GM21390 (cell line): ENCODE data around the gene GAMT.
"Not testable (repeated sequence)": the region's sequence is repeated elsewhere in the genome, so short reads cannot be mapped to it uniquely, and the experiment has no call there.

Experiments used
- ATAC-seq: cut with Tn5 transposase; IDR thresholded peaks from one replicate; pipeline ENCODE4 v1.9.1; 2021; ENCODE audit not compliant: unreplicated experiment

GAMT gene

DNA sequence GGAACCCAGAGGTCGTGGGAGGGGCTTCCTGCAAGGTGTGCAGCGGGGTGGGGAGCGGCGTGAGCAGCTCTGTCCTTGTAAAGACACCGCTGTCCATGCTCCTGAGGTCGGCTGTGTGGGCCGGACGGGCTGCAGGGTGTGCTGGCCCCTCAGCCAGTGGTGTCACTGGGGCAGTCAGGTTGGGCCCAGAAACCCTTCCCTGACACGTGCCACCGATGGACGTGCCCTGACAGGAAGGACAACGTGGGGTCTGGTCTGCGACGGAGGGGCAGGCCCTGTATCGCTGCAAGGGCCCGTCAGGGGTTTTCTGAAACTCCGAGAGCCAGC is 32.7 kb upstream of the GAMT start:
- no peak for ATAC-seq

DNA sequence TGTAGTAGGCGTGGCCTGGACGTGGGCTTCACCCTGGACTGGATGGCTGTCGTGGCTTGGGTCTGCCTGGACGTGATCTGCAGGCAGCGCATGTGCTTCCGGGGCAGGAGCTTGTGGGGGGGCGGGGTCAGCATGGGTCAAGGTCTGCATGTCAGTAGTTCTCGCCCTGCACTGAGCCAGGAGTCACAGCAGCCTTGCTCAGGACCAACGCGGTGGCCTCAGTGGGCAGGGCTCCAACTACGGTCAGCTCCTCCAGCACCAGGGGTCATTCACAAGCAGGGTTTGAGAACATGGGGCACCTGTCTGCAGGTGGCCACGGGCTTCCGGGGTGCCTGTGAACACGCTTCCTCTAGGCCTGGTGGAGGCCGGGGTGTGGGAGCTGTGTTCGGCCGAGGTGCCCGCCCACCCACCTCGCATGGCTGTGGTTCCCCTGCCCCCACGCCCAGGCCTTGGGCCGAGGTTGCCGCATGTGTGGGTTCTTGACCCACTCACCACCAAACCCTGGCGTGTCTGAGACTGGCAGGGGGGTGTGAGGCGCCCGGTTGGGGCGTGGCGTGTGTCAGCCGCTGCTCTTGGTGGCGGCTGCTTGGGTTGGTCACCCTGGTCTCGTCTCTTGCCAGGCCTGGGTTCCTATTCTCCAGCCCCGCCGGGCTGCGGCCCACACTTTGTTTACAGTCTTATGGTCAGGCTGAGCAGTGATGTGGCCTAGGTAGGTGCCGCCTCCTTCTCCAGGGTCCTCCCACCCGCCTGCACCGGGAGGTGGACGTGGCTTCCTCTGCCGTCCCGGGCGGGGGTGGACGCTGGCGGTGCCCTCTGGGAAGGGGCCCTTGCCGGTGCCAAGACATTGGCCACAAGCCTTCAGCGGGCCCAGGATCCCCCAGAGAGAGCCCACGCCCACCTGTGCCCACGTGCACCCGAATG is 32.0 kb upstream of the GAMT start:
- no peak for ATAC-seq

DNA sequence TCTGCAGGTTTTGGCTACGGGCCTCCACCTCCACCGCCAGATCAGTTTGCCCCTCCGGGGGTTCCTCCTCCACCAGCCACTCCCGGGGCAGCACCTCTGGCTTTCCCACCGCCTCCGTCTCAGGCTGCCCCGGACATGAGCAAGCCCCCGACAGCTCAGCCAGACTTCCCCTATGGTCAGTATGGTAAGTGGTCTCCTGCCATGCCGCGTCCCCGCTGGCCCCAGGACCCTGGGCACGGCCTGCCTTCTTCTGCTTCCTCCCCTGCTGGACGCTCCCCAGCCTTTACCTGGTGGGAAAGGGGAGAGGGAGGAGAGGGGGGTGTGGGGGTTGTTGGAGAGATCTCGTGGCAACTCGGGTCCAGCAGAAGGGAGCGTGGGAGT is 31.2 kb upstream of the GAMT start:
- ATAC-seq, result no peak

DNA sequence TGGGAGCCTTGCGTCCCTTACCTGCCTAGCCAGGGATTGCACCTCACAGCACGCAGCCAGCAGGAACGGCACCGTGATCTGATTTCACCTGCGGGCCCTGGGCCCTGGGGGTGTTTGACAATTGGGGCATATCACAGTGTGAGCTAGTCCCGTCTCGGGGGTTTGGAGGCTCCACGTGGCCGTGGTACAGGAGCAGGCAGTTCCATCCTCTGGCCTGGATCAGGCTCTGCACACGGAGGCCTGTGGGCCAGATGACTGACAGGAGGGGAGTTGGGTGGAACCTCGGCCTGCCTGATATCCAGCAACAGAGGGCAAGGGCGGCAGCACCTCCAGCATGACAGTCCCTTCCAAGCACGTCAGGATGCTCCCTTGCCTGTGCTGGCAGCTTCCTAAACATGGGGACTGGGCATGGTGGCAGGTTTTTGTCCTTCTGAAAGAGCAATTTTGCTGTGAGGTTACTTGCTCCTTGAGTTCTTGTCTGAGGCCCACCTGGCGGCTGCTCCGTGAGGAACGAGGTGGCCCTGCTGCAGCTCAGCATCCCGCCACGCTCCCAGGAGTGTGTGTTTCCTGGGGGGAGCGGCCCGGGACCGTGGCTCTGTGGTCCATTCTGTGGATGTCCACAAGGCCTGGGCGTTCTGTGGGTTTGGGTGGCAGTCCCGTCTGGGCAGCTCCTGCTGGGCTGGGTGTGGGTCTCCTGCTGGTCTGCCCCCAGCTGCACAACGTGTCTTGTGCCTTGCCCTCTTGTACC is 30.6 kb upstream of the GAMT start:
- ATAC-seq, result no peak

DNA sequence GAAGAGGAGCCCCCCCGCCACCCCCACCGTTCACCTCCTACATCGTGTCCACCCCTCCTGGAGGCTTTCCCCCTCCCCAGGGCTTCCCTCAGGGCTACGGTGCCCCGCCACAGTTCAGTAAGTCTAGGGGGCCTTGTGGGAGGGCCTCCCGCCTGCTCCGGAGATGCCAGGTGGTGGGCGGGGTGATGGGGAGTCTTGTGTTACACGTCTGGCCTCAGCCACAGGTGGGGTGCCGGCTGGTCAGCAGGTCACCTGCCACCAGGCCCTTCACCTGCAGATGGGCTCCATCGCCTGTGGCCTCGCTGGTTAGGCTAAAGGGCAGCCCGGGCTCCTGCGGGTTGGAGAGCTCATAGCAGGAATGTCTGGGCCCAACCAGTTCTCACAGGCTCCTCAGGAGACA is 28.9 kb upstream of the GAMT start:
- ATAC-seq, result no peak

DNA sequence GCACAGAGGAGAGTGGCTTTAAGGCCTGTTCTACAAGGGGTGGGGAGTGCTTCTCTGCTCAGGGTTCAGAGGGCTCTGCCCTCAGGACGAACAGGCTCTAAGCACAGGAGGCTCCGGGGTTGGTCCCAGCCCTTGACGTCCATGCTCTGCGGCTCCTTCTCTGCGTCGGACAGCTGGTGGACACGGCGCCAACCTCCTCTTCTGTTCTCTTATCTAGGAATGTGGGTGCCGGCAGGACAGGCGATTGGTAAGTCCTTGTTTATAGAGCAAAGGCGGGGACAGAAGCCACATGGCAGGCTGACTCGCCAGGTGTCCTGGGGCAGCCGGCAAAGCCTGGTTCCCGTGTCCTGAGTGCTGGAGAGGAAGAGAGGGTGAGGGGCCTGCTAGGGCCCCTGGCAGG is 28.4 kb upstream of the GAMT start:
- no peak for ATAC-seq

DNA sequence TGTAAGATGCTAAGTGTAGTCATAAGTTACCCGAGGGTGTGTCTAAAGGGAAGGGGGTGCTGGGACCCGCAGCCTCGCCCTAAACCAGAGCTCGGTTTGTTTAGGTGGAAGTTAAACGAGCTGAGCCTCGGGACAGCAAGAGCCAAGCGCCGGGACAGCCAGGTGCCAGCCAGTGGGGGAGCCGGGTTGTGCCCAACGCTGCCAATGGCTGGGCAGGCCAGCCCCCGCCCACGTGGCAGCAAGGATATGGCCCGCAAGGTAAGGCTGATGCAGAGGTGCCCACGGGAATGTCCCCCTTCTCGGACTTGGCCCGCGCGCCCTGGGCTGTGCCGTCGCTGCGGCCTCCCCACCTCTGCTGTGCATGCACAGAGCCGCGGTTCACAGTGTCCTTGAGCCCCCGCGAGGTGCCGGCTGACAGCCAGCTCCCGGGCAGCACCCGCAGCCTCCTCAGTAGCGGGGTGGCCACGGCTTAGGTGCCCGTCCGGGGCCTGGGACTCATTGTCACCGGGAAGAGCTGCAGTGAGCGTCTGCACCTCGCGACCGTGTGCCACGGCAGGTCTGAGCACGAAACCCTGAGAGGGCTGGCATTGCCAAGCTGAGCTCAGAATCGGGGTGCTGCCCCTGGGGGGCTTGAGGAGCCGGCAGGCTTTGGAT is 27.5 kb upstream of the GAMT start:
- no peak for ATAC-seq

DNA sequence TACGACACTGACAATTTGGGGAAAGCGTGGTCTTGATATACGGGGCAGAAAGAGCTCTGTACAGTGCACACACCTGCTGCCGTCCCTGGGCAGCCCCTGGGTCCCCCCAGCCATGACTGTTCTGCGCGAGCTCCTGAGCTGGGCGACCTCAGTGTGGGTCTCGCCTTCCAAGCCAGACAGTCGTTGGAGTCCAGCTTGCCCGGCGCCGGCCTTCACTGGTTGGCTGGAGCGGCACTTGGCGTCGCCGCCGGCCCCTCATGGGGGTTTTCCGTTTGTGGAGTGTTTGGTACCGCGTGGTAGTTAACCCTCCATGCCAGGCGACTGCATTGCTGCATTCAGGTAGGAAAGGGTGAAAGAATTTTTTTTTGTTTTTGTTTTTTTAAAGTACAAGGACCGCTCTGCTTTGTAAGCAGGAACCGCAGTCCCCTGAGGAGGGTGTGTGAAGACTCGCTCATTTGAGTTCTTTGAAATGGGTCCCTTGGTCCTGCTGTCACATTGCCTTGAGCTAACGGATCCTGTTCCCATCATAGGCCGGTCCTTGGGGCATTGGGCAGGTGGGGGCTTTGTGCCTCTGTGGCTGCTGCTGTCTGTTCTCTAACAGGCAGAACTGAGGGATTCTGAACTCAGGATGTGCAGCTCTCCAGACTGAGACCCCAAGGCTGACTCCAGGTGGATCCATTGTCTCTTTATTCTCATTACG is 26.0 kb upstream of the GAMT start:
- no peak for ATAC-seq

DNA sequence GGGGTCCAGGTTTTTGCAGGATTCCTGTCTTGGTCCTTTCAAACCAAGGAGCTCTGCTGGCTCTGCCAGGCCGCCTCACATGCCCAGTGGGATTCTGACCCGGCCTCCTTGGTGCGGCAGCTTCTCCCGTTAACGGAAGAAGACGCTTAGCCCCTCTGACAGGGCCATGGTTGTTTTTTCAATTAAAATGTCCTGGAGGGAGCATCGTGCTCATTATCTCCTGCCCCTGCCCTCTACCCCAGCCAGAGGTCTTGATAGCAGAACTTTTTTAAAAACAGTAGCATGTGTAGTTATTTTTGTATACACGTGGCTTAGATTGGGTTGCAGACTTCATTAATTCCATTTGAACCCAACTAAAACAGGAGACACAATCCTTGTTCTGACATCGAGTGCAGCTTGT is 25.4 kb upstream of the GAMT start:
- no peak for ATAC-seq

DNA sequence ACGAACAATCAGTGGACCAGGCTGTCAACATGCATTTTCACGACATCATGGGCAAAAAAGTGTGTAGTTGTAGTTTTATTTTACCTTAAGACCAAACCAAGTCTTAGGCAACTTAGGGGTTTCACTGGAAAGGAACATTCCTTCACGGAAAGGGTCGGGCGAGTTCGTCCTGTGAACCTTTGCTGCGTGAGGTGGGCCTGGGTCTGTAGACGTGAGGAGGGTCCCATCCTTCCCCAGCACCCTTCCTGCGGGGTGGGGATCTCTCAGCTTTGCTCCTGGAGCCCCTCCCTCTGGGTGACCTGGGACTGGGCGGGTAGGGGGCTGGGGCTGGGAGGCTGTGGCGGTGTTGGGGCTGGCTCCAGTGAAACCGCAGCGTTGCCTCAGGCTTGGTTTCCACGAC is 24.6 kb upstream of the GAMT start:
- ATAC-seq, result no peak

DNA sequence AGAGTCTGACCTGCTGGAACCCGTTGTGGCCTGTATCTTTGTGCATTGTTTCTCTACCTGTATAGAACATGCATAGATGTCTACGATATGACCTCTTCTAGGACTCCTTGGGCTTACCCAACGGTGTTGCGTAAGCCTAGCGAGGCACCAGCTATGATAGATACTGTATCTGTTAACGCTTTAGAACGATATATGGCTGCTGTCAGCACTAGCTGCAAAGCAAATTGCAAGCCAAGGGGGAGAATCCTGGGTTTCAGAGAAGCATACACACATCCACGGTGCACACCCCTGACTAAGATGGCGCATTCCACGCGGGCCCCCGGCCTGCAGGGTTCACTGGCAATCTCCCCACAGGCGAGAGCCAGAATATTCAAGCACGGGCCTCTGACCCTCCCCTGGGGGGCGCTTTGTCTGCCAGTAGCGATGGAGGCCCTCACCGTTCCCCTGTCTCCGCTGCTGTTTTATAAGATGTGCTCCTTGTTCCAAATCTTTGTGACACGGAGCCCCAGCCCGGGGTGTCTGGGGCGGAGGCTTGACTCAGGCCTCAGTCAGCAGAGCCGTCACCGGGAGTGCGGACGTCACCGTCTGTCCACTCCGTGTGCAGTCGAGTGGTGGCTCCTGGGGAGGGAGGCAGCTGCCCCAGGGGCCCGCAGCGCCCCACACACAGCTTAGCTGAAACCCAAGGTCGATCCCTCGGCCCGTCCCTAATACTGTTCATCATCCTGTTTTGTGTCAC is 23.9 kb upstream of the GAMT start:
- no peak for ATAC-seq

DNA sequence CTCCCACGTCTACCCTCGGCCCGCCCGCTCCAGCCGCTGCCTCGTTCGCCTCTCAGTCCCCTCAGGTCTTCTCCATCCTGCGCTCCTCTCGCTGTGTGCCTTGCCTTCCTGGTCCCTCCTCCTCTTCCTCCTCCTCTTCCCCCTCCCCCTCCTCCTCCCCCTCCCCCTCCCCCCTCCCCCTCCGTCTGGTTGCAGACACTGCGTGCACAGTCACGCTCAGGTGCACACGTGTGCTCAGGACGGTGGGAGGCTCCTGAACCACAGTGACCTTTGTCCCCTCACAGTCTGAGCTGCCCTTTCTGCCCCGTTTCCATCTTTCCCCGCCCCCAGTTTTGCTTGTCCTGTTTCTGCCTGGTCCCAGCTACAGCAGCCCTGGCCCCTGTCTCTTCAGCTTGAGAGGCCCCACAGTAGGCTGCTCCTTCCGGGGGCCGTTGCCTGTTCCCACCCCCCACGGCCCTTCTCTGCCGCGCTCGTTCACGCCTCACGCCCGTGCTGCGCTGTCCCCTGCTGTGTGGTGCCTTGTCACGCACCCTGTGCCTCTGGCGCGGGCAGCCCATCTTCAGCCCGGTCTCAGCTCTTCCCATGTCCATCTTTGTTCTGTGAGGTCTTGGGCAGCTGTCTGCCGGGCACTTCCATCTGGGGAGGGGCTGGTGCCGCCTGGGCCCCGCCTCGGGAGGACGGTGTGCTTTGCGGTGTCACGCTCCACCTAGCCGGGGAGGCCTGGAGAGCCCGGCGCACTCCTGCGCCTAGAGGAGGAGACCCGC is 23.0 kb upstream of the GAMT start:
- ATAC-seq, result no peak

DNA sequence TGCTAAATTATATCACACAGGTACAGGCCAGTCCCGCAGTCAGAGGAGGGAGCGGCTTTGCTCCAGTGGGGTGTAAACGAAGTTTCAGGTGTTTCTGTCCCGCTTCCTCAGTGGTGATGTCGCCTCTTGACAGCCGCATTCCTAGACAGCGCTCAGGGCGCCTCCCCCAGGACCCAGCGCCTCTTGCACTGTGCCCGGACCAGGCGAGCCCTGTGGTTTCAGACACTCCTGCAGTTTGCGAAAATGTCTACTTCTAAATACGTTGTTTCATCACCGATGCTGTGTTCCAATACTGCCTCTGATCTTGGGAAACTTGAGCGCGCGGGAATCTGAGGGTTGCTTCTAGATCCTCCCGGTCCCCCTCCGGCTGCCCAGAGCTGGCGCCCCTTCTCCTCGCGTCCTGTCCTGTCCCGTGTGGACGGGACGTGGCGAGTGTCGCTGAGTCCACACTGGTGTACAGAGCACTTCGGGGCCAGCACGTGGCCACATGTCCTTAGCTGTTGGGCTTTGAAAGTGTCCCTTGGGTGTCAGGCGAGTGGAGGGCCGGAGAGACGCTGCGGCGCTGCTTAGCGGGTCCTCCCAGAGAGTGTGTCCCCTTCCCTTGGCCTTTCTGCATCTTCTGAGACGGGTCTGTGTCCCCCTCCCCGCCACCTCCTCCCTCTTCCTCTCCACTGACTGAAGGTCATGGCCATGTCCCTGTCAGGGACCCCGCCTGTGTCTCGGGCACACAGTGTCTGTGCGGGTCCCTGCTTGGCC is 22.3 kb upstream of the GAMT start:
- ATAC-seq, result no peak

DNA sequence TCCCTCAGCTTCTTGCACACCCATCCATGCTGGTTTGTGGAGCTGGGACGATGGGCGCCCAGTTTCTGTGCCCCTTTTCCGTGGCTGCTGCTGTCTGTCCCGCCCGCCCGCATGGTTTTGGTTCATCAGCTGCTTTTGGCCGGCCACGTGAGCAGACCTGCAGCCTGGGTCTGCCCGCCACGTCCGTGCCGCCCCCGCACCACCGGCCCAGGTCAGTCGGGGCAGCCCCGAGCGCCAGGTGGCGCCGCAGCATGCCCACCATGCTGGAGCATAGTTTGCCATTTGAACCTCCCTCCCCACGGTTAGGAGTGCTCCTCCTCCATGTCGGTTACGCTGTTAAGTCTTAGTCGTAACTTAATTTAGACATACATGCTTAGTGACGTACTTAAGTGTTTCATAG is 21.6 kb upstream of the GAMT start:
- no peak for ATAC-seq

DNA sequence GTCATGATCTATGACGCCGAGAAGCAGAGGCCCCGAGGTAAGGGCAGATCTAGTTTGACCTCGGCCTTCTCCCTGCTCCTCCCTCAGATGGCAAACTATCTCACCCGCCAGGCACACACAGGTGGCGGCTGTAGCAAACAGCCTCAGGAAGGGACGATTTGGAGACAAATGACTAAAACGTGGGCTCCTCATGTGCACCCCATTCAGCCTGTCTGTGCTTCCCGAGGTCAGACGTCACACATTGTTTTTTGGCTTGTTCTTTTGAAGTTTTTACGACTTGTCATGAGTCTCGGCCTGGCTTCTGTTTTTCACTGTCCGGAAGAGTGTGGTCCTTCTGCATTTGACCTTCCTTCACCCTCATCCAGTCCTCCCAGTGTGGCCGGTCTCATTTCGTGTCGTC is 21.0 kb upstream of the GAMT start:
- no peak for ATAC-seq

DNA sequence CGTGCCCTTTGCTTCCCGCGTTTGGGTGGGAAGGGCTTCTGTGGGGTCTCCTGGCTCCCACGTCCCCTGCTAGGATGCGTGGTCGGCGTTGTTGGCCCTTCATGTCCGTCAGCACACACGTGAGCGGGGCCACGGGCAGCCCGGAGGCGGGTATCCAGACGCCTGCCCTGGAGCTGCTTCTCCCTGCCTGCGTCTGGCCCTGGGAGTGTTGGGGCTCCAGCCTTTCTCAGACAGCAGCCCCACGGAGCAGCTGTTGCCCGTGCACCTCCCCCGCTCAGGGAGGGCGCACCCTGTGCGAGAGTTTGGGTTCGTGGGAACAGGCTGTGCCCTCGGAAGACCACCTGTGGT is 20.6 kb upstream of the GAMT start:
- ATAC-seq, result no peak

DNA sequence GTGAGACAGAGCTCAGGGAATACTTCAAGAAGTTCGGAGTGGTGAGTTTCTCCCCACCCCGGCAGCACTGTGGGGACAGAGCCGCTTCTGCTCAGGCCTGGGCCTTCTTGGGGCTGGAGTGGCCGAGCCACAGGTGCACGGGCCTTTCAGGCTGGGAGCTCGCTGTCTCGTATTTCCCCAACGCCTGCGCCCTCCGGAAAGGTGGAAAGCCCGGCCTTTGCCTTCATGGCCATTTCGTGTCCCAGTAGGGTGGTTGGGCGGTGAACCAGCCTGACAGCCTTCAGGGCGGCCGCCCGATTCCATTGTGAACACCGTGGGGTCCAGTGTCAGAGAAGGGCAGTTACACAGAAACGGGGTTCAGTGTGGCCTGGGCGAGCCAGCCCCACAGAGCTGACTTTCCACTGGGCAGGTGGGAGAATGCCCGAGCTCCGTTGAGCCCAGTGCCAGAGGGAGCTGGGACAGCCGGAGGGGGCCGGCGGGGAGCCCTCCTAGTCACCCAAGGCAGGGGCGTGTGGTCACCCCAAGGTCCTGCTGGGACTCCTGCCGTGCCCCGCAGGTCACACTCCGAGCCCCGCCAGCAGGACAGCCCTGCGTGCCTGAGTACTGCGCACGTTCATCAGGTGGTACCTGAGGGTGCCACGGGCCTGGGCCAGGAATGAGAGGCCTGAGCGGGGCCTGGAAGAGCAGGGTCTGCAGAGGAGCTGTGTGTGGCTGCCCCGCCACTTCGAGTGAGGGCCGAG is 20.0 kb upstream of the GAMT start:
- no peak for ATAC-seq

DNA sequence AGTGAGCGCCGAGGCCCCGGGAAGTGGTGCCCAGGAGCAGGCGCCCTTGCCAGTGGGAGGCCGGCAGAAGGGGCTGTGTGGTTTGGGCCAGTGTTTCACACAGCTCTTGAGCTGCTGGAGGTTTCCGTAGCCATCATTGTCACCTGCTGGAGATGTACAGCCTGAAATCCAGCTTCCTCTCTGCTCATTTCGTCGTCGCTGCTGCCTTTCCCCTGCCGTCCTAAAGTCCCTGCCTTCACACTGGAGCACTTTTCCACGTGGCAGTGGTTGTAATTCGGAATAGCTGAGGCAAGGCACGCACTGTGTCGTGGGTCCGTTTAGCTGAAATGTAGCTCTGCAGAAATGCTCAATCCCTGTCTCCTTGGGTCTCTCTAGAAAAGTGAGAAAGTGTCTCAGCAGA is 19.2 kb upstream of the GAMT start:
- no peak for ATAC-seq

DNA sequence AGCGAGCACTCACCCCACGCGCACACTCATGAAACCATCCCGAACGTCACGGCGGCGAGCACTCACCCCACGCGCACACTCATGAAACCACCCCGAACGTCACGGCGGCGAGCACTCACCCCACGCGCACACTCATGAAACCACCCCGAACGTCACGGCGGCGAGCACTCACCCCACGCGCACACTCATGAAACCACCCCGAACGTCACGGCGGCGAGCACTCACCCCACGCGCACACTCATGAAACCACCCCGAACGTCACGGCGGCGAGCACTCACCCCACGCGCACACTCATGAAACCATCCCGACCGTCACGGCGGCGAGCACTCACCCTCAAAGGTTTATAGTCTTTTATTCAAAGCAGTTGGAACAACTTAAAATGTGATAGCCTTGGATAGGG is 18.7 kb upstream of the GAMT start:
- ATAC-seq, result not testable (repeated sequence)
